Endothelial cell of umbilical vein (primary cell): ENCODE results near the gene CACNA2D3. TPM values are rescaled to one million over a fixed set of nuclear protein-coding genes. Genes with fewer than 3 reads are reported as not detected.

Experiments used
- BruUV-seq: library from RNA; stranded (reverse); fragments of 400-500 nt; replicated peaks from 2 replicates; lab custom pipeline; 2021; lab: Mats Ljungman, UMichigan
- CTCF ChIA-PET: fragments of 300-600, 350-600 bp; sonication (Branson Sonifier 250); formaldehyde crosslinking; loops from one replicate; lab custom pipeline; 2021; ENCODE audit warnings: antibody characterized with exemption, inconsistent platforms; lab: Charles Lee
- POLR2A ChIA-PET: fragments of 300-600, 350-600 bp; sonication (Branson Sonifier 250); formaldehyde crosslinking; loops from one replicate; lab custom pipeline; 2021; ENCODE audit warnings: antibody characterized with exemption, inconsistent platforms; lab: Charles Lee
- DNase-seq: peaks from one replicate; pipeline ENCODE4 v3.0.0-alpha.2; 2011; ENCODE audit warnings: low read depth, low spot score
- FAIRE-seq: peaks from 2 replicates; lab custom pipeline; 2011; peaks lifted over from hg19 to GRCh38; lab: Jason Lieb, UNC
- H2AFZ ChIP-seq: 2 replicates; pipeline ENCODE4 v1.6.0; 2012; ENCODE audit warnings: low read depth, low read length, control low read depth, inconsistent platforms
- H3K27ac ChIP-seq: 2 replicates; pipeline ENCODE4 v1.5.1; 2011; ENCODE audit warnings: low read depth, mild to moderate bottlenecking, control low read depth, low read length, moderate library complexity; ENCODE audit not compliant: insufficient read depth
- H3K27me3 ChIP-seq, 2 experiments: 2 replicates each; pipeline versions ENCODE4 v1.6.0 to v1.6.1; 2011; ENCODE audit warnings: low read length in 2 of 2, mixed read lengths in 1 of 2; ENCODE audit not compliant: control insufficient read depth in 2 of 2, insufficient read depth in 2 of 2
- H3K36me3 ChIP-seq, 2 experiments: 2 replicates in 1 of 2; 3 replicates in 1 of 2; pipeline ENCODE4 v1.5.1; 2011; ENCODE audit warnings: low read length in 2 of 2, mild to moderate bottlenecking in 1 of 2, moderate library complexity in 1 of 2; ENCODE audit not compliant: control insufficient read depth in 2 of 2, insufficient read depth in 2 of 2; ENCODE audit errors: extremely low read depth in 1 of 2
- H3K4me1 ChIP-seq: 3 replicates; pipeline ENCODE4 v1.5.1; 2011; ENCODE audit warnings: mild to moderate bottlenecking, low read length; ENCODE audit not compliant: control insufficient read depth, insufficient read depth; ENCODE audit errors: extremely low read depth
- H3K4me2 ChIP-seq: 2 replicates; pipeline ENCODE4 v1.6.1; 2011; ENCODE audit warnings: low read length, control low read depth, mixed read lengths; ENCODE audit not compliant: insufficient read depth
- H3K4me3 ChIP-seq, 3 experiments: fragments of 200-600 bp in 1 of 3; sonication (generic), shearing (Covaris generic) in 1 of 3; replicated peaks in 1 of 3; 2 replicates each; pipeline ENCODE4 v1.5.1; 2011 to 2016; ENCODE audit warnings: control low read depth in 3 of 3, low read length in 3 of 3, mild to moderate bottlenecking in 2 of 3, inconsistent platforms in 1 of 3, low read depth in 1 of 3, moderate library complexity in 1 of 3; ENCODE audit not compliant: insufficient read depth in 1 of 3
- H3K79me2 ChIP-seq: 2 replicates; pipeline ENCODE4 v1.6.0; 2012; ENCODE audit warnings: low read length, inconsistent platforms; ENCODE audit not compliant: control insufficient read depth, insufficient read depth
- H3K9ac ChIP-seq: replicated peaks from 2 replicates; pipeline ENCODE3; 2011; ENCODE audit warnings: low read length, control low read depth; ENCODE audit not compliant: insufficient read depth; ENCODE audit errors: extremely low read depth
- H3K9me1 ChIP-seq: replicated peaks from 3 replicates; pipeline ENCODE4 v1.6.0; 2011; ENCODE audit warnings: mild to moderate bottlenecking, low read length; ENCODE audit not compliant: control insufficient read depth, insufficient read depth; ENCODE audit errors: extremely low read depth
- H3K9me3 ChIP-seq: replicated peaks from 2 replicates; pipeline ENCODE4 v1.5.1; 2012; ENCODE audit warnings: low read length, inconsistent platforms; ENCODE audit not compliant: control insufficient read depth, insufficient read depth
- H4K20me1 ChIP-seq: replicated peaks from 2 replicates; pipeline ENCODE3; 2011; ENCODE audit warnings: mild to moderate bottlenecking, low read length; ENCODE audit not compliant: control insufficient read depth, insufficient read depth; ENCODE audit errors: extremely low read depth
- CTCF ChIP-seq, 2 donors: IDR thresholded peaks; 1 replicate in 1 of 2; 2 replicates in 1 of 2; pipeline ENCODE4 v1.5.1; 2011; ENCODE audit warnings: low read length in 2 of 2, mild to moderate bottlenecking in 2 of 2, moderate library complexity in 2 of 2, control low read depth in 1 of 2, inconsistent platforms in 1 of 2, low read depth in 1 of 2; ENCODE audit not compliant: insufficient read depth in 1 of 2; ENCODE audit errors: extremely low read depth in 1 of 2
- EZH2 ChIP-seq: IDR thresholded peaks from 2 replicates; pipeline ENCODE4 v1.6.1; 2012; ENCODE audit warnings: borderline replicate concordance, low read depth, mild to moderate bottlenecking, moderate library complexity, low read length, inconsistent platforms; ENCODE audit not compliant: severe bottlenecking
- FOS ChIP-seq: IDR thresholded peaks from 2 replicates; pipeline ENCODE4 v1.6.1; 2011; ENCODE audit warnings: mild to moderate bottlenecking, low read length, moderate library complexity, borderline replicate concordance; ENCODE audit not compliant: insufficient read depth
- JUN ChIP-seq: IDR thresholded peaks from 2 replicates; pipeline ENCODE4 v1.6.1; 2011; ENCODE audit warnings: borderline replicate concordance, low read depth; ENCODE audit not compliant: insufficient read length, insufficient read depth
- MYC ChIP-seq: IDR thresholded peaks from one replicate; pipeline ENCODE4 v1.6.1; 2011; ENCODE audit warnings: mild to moderate bottlenecking, low read depth, low read length
- POLR2A ChIP-seq: IDR thresholded peaks from 2 replicates; pipeline ENCODE4 v1.6.1; 2012; ENCODE audit warnings: low read depth, mild to moderate bottlenecking, control low read depth, low read length
- dilution Hi-C: fragments of 300-500 bp; cut with MboI; formaldehyde crosslinking; loops from one replicate; pipeline ENCODE4 v1.15.0; 2019; ENCODE audit warnings: low sequenced_read_pairs; ENCODE audit not compliant: extremely low pct_ligation_motif_present
- intact Hi-C: fragments of 100-400 bp; cut with micrococcal nuclease; formaldehyde crosslinking; loops from one replicate; pipeline ENCODE4 v1.10.0; 2022
- polyA plus RNA-seq, 4 experiments: library from polyadenylated mRNA; depleted of rRNA in 3 of 4; stranded (reverse) in 3 of 4; unstranded in 1 of 4; fragments of >200 nt; gene quantifications; 2 replicates each; pipeline versions ENCODE4 v1.2.1 to v1.2.3, GENCODE V29; 2011 to 2012; ENCODE audit warnings: missing spikeins in 1 of 4
- total RNA-seq: library from RNA; stranded (reverse); gene quantifications from 2 replicates; pipeline ENCODE4 v1.2.3, GENCODE V29; 2021
- TF ChIP-seq, protein P1 (sequence below): IDR thresholded peaks from 2 replicates; pipeline ENCODE4 v1.6.1; 2011; ENCODE audit not compliant: insufficient read depth, insufficient read length

Gene CACNA2D3
- total and polyA plus RNA-seq, 2 donors (not counting 3 experiments of a cell fraction or from before 2014, with no cell fraction given): not detected

DNA sequence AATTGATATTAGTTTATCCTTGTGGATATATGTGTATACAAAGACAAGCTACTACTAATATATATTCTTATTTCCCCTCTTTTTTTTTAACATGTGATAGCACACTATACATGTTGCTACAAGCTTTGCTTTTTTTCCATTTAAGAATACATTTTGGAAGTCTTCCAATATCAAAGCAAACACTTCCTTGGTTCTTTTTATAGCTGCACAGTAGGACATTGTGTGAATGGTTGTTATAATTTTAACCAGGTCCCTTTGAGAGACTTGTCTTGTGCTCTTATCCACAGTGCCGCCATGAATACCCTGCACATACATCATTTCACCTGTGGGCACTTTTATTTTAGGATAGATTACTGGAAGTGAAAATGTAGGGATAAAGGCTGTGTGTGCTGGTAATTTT lies 88.7 kb downstream of the CACNA2D3 start:
- Histone ChIP-seq H3K27me3 (no peaks in the 10 kb centered on the region), H3K36me3 (no peaks in the 10 kb centered on the region), H3K27ac (no peak overlapping the region), H2AFZ (no peak overlapping the region), H3K9me3 (peaks cover 8% of the 10 kb centered on the region), H3K4me2 (no peak overlapping the region), H4K20me1 (no peaks in the 10 kb centered on the region), H3K9ac (no peak overlapping the region), H3K9me1 (no peaks in the 10 kb centered on the region), H3K79me2 (no peaks in the 10 kb centered on the region), H3K4me1 (no peaks in the 10 kb centered on the region), H3K4me3 (no peak overlapping the region)
- intact Hi-C loops (no loop called here), dilution Hi-C loops (no loop called here)
- no TSS peak for BruUV-seq
- ChIA-PET POLR2A (no interaction called here), CTCF (no interaction called here)
- no peak for FAIRE-seq
- DNase-seq: no peak
- TF ChIP-seq JUN: no peak
- TF ChIP-seq POLR2A: no peak
- no peak for TF ChIP-seq MYC
- TF ChIP-seq CTCF (IDR thresholded peaks at IDR 0.05; ENCODE audit: extremely low read depth in 1 of 2, insufficient read depth in 1 of 2, low read depth in 1 of 2, low read length in 2 of 2): no peak
- TF ChIP-seq, protein P1, sequence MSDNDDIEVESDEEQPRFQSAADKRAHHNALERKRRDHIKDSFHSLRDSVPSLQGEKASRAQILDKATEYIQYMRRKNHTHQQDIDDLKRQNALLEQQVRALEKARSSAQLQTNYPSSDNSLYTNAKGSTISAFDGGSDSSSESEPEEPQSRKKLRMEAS: no peak
- TF ChIP-seq EZH2: no peak
- TF ChIP-seq FOS: no peak
